ENCODE data around the gene RHOA.

DNA sequence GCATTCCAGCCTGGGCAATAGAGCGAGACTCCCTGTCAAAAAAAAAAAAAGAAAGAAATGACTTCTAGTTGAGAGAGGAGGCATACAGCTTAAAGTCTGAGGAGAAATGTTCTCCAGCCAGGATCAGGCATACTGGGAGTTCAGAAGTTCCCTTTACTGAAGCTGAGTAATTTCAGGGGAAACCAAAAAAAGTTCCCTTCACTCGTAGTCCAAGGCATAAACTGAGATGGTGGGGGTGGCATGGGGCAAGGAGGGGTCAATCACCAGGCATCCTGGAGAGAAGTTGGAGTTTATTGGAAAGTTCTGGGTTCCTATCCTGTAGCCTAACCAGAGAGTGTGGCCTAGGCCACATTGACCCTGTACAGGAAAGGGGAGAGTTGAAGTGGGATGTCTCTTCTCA lies 59.5 kb downstream of the RHOA start:
- TF ChIP-seq, protein P1, sequence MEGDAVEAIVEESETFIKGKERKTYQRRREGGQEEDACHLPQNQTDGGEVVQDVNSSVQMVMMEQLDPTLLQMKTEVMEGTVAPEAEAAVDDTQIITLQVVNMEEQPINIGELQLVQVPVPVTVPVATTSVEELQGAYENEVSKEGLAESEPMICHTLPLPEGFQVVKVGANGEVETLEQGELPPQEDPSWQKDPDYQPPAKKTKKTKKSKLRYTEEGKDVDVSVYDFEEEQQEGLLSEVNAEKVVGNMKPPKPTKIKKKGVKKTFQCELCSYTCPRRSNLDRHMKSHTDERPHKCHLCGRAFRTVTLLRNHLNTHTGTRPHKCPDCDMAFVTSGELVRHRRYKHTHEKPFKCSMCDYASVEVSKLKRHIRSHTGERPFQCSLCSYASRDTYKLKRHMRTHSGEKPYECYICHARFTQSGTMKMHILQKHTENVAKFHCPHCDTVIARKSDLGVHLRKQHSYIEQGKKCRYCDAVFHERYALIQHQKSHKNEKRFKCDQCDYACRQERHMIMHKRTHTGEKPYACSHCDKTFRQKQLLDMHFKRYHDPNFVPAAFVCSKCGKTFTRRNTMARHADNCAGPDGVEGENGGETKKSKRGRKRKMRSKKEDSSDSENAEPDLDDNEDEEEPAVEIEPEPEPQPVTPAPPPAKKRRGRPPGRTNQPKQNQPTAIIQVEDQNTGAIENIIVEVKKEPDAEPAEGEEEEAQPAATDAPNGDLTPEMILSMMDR (IDR thresholded peaks at IDR 0.05): no peak
- TF ChIP-seq POLR2A (IDR thresholded peaks at IDR 0.05): no peak

Data from right lobe of liver (tissue), 4 donors.